GM19452 (cell line): Measurements from ENCODE around the gene BCAT1.

Experiments
- ATAC-seq: cut with Tn5 transposase; IDR thresholded peaks from one replicate; pipeline ENCODE4 v1.9.1; 2021; ENCODE audit not compliant: unreplicated experiment

The BCAT1 gene

GRCh38 chr12:24772813-24773212 lies 176.1 kb downstream of the BCAT1 start:
- no peak for ATAC-seq

DNA sequence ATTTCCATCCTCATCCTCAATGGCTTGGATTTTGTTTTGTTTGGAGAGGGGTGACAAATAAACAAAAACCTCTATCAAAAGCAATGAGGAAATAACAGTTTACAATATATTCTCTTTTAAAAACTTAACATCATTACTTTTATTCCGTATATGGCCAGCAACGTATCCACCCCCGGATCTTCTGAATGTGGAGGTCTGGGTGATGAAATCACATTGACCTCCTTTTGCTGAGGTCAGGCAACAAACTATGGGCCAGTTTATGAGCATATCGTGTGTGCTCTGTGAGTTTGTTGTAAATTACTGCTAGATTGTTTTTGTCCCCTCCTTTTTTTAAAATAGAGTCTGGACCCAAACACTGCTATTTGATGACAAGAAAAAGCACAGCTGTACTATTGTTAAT lies 178.1 kb downstream of the BCAT1 start:
- ATAC-seq = no peak

- no peak for ATAC-seq
These were observed 178.6 kb downstream of the BCAT1 start for GRCh38 chr12:24770334-24770733.

GRCh38 chr12:24769682-24770081 lies 179.2 kb downstream of the BCAT1 start:
- ATAC-seq = no peak

GRCh38 chr12:24768415-24768814 lies 180.5 kb downstream of the BCAT1 start:
- no peak for ATAC-seq

DNA sequence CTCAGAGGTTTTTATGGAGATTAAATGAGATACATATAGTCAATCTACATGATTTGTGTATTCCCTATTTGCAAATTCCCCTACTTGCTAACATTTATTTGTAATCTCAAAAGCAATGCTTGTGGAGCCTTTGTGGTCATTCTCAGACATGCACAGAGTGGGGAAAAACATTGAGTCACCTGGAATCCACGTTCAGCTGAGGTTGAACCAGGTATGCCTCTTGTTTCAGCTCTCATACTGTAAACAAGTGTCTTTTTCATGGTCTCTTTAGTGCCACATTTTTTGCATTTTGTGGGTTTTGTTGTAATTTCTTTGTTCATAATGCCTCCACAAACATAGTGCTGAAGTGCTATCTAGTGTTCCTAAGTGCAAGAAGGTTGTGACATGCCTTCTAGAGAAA lies 181.9 kb downstream of the BCAT1 start:
- no peak for ATAC-seq

- ATAC-seq = no peak
These were observed 184.2 kb downstream of the BCAT1 start for GRCh38 chr12:24764712-24765111.

GRCh38 chr12:24760606-24761378 lies 188.1 kb downstream of the BCAT1 start:
- no peak for ATAC-seq

DNA sequence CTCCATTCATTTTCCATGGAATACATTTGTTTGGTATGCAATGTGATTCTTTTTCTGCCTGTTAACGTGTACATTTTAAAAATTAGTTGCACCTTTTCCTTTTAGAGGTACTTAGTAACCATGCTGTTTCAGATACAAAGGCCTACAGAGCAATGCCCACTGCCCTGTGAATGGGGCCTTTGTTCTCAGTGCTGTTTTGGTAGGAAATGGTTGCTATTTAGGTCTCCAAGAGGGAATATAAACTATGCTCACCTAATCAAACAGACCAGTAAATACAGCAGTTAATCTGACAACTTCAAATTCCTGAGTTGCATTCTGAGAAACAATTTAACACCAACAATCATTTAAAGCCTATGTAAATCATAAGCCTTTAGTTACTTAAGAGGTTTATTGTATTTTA lies 188.7 kb downstream of the BCAT1 start:
- ATAC-seq = no peak
